Kidney glomerular epithelial cell (primary cell): ENCODE results near the gene RING1.
A peak's percentile ranks its signal among the peaks of the same experiment; 100 is the strongest.

ENCODE experiments used
- DNase-seq: peaks from one replicate; lab custom pipeline; 2025; lab: John Stamatoyannopoulos, UW

Gene RING1

GRCh38 chr6:33208091-33208967 is at the start of gene RING1:
Gene RING1, plus strand, starts transcription at chr6:33208500. Its CDS starts 323 bp downstream, at chr6:33208823.
- peak; percentile 56 for DNase-seq

- no peak for DNase-seq
These were observed 48.2 kb upstream of the RING1 start for GRCh38 chr6:33160096-33160495.

DNA sequence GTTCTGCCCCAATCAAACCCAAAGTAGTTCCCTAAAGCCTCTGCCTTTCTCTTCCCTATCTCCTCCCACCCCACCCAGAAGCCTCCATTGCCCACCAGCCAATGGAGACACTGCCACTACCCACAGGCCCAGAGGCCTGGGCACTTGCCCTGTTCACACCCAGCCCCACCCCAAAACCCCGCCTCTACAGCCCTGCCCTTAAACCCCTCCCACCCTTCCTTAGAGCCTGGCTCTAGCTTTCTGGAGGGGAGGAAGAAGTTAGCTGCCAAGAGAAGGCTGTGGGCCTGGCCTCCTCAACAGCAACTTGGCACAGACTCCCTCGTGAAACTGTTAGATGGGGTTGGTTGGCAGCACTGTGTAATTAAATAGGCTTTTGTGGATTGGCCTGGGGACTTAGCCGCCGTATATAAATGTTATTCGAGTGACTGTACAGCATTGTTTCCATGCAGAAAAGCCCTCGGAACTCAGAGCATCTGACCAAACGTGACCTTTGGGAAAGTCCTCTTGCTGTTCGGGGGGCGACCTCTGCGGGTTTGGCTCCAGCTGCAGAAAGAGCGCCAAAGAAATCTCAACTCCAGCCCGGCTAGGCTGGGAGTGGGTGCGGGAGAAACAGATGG is 47.5 kb upstream of the RING1 start:
- DNase-seq, result no peak

DNA sequence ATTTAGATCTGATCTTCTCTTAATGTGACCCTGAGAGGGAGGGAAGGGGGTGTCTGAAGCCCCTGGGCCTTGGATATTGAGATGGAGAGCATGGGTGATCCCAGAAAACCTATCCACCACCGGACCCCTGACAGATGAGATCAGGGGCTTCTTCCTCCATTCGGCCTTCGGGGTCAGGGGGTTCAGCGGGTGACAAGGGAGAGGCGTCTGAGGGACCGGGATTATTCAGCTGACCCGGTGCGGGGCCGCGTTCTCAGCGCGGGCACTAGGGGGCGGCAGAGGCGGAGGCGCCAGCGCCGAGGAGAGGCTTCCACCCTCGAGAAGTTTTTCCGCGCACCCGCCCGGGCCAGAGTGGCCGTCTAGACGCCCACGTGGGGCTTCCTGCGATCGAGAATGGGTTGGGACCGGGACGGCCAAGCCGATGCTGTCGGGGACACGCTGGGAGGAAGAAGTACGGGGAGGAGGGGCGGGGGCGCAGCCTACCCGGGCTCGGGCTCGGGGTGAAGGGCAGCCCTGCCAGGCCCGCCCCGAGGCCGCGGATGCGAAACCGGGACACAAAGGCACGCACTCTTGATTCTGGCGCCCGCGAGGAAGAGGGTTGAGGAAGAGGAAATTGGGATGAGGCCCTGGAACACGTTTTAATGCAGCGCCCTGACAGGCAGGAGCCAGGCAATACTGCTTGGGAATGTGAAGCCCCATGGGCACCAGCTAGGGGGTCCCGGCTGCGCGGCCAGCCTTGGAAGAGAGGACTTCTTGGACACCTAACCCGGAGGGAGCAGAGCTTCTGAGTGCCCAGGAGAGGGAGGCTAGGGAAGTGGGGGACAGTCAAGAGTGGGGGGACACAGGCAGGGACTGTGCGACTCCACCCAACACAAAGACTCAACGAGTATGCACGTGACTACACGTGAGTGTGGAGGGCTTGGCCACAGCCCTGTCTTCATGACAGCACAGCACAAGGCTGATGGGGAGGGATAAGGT is 46.7 kb upstream of the RING1 start:
- DNase-seq, result no peak

- no peak for DNase-seq
These were observed 44.8 kb upstream of the RING1 start for GRCh38 chr6:33163540-33163939.

GRCh38 chr6:33164176-33164575 is 44.1 kb upstream of the RING1 start:
- no peak for DNase-seq

GRCh38 chr6:33164665-33165373 is 43.5 kb upstream of the RING1 start:
- DNase-seq, result no peak

- DNase-seq, result no peak
These were observed 42.6 kb upstream of the RING1 start for GRCh38 chr6:33165581-33166258.

GRCh38 chr6:33166363-33166762 is 41.9 kb upstream of the RING1 start:
- DNase-seq, result no peak

DNA sequence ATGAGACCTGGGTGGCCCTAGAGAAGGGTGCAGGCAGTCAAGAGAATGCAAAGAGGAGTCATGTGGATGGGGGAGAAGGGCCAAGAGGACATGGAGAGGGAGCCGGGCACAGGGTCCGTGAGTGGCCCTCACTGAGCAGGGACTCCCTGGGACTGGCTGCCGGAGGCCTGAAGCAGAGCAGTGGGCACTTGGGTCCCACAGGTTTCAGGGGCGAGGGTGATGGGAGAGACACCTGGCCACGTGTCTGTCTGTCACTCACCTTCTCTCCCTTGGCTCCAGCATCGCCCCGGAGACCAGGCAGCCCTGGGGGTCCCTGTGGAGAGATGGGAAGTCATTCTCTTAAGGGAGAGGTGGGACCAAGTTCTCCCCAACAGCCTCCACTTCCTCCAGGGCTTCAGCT is 41.5 kb upstream of the RING1 start:
- no peak for DNase-seq

DNA sequence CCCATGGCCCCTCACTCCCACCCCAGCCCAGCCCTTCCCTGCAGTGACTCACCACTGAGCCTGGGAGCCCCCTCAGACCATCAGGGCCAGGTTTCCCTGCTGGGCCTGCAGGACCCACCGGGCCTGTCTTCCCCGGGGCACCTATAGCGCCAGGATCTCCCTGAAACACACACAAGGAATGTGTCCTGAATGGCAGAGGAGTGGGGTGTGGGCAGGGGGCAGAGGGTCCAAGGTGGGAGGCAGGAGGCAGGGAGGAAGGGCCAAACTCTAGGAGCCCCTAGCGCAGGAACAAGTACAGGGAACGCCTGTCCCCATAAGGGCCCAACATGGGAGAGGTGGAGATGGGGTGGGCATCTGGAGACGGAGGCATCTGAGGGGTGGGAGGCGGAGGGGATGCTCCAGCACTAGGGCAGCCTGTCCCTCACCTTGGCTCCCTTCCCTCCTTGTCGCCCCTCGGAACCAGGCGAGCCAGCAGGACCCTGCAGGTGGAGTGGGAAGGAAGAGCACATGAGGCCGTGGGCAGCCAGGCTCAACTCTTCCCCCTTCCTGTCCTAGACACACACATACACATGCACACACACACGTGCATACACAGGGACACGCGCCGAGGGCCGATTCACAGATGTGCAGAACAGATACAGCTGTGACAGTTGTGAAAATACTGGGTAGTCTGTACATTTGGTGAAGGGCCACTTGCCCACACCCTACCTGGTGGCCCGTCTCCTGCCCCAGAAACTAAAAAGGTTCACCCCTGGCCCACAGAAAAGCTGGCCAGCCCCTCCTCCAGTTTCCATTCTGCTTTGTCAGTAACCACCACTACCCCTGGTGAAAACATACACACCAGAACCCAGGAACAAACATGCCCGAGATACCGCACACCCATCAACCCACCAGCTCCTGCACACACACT is 40.7 kb upstream of the RING1 start:
- no peak for DNase-seq

DNA sequence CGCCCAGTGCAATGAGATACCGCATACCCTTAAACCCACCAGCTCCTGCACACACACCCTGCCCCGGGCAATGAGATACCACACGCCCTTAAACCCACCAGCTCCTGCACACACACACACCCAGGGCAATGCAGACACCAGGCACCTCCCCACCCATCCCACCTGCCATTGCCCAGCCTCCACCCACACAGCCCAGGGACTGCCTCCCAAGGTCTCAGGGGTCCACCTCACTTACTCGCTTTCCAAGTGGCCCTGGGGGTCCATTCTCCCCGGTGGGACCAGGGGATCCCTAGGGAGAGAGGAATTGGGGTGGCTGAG is 40.1 kb upstream of the RING1 start:
- DNase-seq, result no peak

- no peak for DNase-seq
These were observed 39.7 kb upstream of the RING1 start for GRCh38 chr6:33168639-33169038.

DNA sequence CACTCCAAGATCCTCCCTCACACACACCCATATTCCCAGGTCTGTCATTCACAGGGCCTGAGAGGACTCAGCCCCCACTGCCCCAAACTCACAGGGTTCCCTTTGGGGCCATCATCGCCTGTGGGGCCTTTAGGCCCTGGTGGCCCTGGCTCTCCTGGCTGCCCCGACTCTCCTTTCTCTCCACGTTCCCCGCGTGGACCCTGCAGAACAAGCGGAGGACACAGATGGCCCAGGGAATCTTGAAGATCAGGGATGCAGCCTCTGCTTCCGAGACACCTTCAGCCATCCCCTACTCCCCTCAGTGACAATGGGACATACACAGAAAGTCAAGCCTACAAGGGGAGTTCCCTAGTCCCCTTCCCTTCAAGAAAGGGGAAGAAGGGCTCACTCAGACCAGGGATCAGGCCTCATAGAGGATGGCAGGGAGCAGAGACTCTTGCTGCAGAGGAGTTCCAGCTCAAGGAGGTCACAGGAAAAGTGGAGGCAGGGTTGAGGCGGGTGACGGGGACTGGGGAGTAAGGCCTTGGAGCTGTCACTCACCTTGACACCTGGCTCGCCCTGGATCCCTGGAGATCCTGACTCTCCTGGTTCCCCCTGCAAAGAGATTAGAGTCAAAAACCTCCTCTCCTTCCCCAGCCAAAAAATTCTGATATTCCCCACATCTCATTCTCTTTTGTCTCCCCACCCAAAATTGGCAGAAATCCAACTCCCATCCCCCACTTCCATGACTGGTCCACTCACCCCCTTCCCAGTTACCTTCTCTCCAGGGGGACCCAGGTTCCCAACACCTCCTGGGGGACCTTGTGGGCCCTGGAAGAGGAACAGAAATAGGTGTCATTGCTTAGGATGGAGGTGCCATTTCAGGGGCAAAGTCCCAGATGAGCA is 38.8 kb upstream of the RING1 start:
- no peak for DNase-seq

- DNase-seq, result no peak
These were observed 37.9 kb upstream of the RING1 start for GRCh38 chr6:33170176-33171015.

DNA sequence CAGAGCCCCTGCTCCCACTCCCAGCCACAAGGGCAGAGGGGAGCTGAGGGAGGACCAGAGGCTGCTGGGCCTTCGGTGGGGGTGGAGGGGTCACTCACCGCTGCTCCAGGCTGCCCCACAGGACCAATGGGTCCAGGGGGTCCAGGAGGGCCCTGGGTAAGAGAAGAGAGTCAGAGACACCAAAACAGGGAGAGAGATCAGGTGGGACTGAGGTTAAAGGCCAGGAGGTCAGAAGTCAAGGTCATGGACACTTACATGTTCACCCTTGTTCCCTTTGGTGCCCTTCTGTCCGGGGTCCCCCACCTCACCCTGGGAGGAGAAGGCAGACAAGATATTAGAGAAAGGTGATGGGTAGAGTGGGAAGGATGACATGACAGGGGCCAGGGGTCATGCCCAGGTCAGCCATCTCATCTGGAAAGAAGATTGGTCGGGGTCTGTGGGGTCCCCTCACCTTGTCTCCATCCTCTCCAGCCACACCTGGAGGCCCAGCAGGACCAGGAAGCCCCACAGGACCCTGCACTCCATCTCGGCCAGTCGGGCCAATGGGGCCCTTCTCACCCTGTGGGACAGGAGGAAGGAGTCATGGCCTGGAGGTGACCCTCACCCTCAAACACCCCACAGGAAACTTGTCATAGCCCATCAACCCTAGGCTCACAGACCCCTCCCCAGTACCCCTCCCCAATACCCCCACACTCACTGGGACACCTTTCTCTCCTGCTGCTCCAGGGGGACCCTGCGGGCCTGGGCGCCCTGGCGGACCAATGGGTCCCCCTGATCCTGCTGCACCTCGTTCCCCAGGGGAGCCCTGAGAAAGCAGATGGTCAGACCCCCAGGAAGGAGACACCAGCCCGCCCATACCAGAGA is 37.1 kb upstream of the RING1 start:
- DNase-seq, result no peak
